Activated CD4-positive, alpha-beta T cell treated with anti-CD3 and anti-CD28 coated beads, Interleukin-2, amount 10 ng/mL, durations not matched to agents 7 days and 5 days (primary cell): Measurements from ENCODE around the gene GCNA. TPM values are rescaled to one million over a fixed set of nuclear protein-coding genes. Genes with fewer than 3 reads are reported as not detected.
A peak's percentile ranks its signal among the peaks of the same experiment; 100 is the strongest.
"Not testable (repeated sequence)": the region's sequence is repeated elsewhere in the genome, so short reads cannot be mapped to it uniquely, and the experiment has no call there.

Source experiments
- CTCF ChIA-PET: fragments of 350-600 bp; sonication (Branson Sonifier 250); formaldehyde crosslinking; loops from one replicate; lab custom pipeline; 2021; ENCODE audit warnings: antibody characterized with exemption; lab: Charles Lee
- POLR2A ChIA-PET: fragments of 350-600 bp; sonication (Branson Sonifier 250); formaldehyde crosslinking; loops from one replicate; lab custom pipeline; 2021; ENCODE audit warnings: antibody characterized with exemption; lab: Charles Lee
- DNase-seq: peaks from one replicate; pipeline ENCODE4 v3.0.0-alpha.2; 2020
- H3K27ac Mint-ChIP-seq: one replicate; pipeline ENCODE4 v1.8.0; 2021; ENCODE audit warnings: mild to moderate bottlenecking, moderate library complexity, mixed read lengths
- H3K27me3 Mint-ChIP-seq: one replicate; pipeline ENCODE4 v1.8.0; 2021; ENCODE audit warnings: mixed read lengths
- H3K36me3 Mint-ChIP-seq: one replicate; pipeline ENCODE4 v1.8.0; 2021; ENCODE audit warnings: low read depth, mixed read lengths
- H3K4me1 Mint-ChIP-seq: one replicate; pipeline ENCODE4 v1.8.0; 2021; ENCODE audit warnings: mixed read lengths
- H3K4me3 Mint-ChIP-seq: one replicate; pipeline ENCODE4 v1.8.0; 2021; ENCODE audit warnings: mild to moderate bottlenecking, moderate library complexity, mixed read lengths
- H3K9me3 Mint-ChIP-seq: one replicate; pipeline ENCODE4 v1.8.0; 2021; ENCODE audit warnings: mixed read lengths
- total RNA-seq, 2 experiments: library from RNA; stranded (reverse); gene quantifications; one replicate each; pipeline ENCODE4 v1.2.3, GENCODE V29; 2021

GCNA gene
- total RNA-seq, 2 experiments from 2014 or later: 4.7 to 5.9 TPM

DNA sequence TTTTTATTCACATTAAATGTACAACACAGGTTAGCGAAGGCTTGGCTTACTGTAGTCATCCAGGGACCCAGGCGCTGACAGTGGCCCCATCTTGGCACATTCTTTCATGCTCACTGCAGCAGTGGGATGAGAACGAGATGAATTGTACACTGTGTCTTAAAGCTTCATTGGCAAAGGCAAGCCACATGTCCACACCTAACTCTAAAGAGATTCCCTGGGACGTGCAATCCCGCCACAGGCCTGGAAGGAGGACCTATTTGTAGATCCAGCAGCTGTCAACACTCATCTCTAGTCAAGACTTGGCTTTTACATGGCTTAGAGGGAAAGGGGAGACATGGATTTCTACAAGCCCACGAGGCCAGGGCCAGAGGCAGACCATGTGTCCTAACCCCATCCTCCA, 56.1 kb downstream of the GCNA start:
- Mint-ChIP-seq H3K27ac (no peak overlapping the region), H3K36me3 (no peaks in the 10 kb centered on the region), H3K27me3 (no peaks in the 10 kb centered on the region), H3K4me1 (peaks cover 20% of the 10 kb centered on the region), H3K9me3 (no peaks in the 10 kb centered on the region), H3K4me3 (no peak overlapping the region)
- POLR2A ChIA-PET: no interaction called here
- DNase-seq: no peak
- CTCF ChIA-PET: interaction anchor here (1.7 to 3.1 kb wide), 2 partner anchors 9 to 36 kb away, joined by 4 to 8 read pairs; no protein-coding TSS in a partner anchor

DNA sequence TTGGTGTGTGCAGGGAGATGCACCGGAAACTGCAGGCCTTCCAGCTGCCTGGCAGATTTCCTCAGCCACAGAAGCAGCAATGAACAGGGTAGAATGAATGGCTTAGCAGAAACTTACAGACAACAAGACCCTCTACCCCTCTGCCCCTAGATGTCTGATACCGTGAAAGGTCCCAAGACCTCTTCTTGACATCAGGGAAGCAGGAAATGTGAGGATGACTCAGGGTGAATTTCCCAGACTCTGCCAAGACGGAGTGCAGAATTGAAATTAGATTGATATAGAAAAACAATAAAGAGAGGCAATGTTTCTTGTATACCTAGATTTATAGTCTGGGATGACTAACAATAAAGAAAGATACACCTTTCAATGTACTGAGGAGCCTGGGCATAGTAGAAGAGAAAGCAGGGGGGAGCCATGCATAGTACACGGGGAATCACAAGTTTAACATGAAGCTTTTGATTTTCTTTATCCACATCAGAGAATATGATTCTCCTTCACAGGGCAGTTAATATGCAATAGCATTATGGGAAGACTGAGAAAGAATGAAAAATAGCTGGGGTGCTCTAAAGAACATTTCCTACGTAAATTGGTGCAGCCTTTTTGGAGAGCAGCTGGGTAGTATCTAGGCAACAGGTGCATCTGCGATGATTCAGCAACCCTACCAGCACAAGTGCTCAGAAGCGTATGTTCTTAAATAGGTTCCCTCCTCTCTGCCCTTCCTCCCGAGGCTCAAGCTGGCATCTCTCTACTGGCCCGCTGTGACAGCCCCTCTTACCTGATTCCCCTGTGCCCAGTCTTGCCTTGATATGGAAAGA, 58.4 kb downstream of the GCNA start:
- no peaks in the 10 kb centered on the region for H3K9me3 Mint-ChIP-seq
- CTCF ChIA-PET: interaction anchor here (0.7 to 1.6 kb wide), 5 partner anchors 14 to 110 kb away, joined by 3 to 5 read pairs (median 4); partner anchors contain the start of gene CXCR3
- POLR2A ChIA-PET: no interaction called here
- DNase-seq: no peak
- H3K27ac Mint-ChIP-seq: peak overlapping the region; percentile 71
- H3K27me3 Mint-ChIP-seq: no peaks in the 10 kb centered on the region
- H3K36me3 Mint-ChIP-seq: no peaks in the 10 kb centered on the region
- no peak overlapping the region for H3K4me3 Mint-ChIP-seq
- H3K4me1 Mint-ChIP-seq: peaks cover 20% of the 10 kb centered on the region

DNA sequence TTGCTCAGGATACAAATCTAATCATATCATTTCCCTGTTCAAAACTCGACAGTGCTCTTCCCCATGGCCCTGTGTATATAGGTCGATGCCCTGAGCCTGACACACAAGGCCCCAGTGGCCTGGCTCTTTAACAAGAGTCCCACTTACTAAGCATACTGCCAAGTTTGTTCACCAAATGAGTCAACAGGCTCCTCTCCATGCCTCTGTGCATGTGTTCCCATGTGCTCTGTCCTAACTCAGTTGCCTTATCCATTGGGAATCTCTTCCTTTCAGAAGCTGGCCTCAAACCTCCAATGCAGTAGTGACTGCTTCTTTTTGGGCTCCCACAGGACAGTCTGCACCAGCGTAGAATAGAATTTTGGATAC, 59.0 kb downstream of the GCNA start:
- H3K36me3 Mint-ChIP-seq: no peaks in the 10 kb centered on the region
- ChIA-PET POLR2A (no interaction called here), CTCF (interaction anchor here (0.7 to 1.6 kb wide), 4 partner anchors 14 to 110 kb away, joined by 3 to 5 read pairs (median 4); no protein-coding TSS in a partner anchor)
- DNase-seq: no peak
- H3K27me3 Mint-ChIP-seq: no peaks in the 10 kb centered on the region
- peak overlapping the region; percentile 71 for H3K27ac Mint-ChIP-seq
- H3K9me3 Mint-ChIP-seq: no peaks in the 10 kb centered on the region
- H3K4me3 Mint-ChIP-seq: no peak overlapping the region
- H3K4me1 Mint-ChIP-seq: peaks cover 21% of the 10 kb centered on the region

DNA sequence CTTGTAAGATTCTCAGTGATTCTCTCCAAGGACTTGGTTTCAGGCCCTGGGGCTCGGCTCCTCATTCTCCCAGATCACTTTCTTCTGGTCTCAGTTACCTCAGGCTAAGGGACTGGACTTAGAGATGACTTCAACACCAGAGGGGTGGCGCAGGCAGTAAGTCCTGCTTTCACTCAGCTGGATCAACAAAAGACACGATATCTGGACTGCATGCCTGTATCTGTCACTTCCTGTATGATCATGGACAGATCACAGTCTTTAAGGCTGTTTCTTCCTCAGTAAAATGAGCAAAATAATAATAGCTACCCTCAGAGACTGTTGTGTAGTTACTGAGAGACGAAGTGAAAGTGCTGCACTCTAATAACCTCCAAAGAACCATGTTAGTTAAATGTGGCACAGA, 59.6 kb downstream of the GCNA start:
- Mint-ChIP-seq H3K27ac (no peak overlapping the region), H3K9me3 (no peaks in the 10 kb centered on the region), H3K36me3 (no peaks in the 10 kb centered on the region), H3K27me3 (no peaks in the 10 kb centered on the region), H3K4me1 (peaks cover 25% of the 10 kb centered on the region), H3K4me3 (no peak overlapping the region)
- ChIA-PET CTCF (interaction anchor here (1.0 to 1.1 kb wide), 3 partner anchors 11 to 14 kb away, joined by 3 to 5 read pairs (median 4); no protein-coding TSS in a partner anchor), POLR2A (no interaction called here)
- no peak for DNase-seq

DNA sequence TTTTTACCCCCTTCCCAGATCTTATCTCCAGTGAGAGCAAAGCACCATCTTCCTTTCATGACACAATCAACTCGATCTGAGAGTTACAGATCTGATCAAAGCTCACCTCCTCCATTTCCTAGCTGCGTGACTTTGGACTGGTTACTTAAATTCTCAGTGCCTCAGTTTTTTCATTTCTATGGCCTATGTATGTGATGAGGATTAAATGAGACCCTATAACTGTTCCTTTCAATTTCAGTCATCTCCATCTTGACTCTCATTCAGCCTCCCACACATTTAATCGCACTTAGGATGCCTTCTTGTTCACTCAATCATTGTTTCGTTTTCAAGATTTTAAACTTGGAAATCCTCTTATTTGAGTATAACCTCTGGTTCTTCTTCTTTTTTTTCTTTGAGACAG, 60.2 kb downstream of the GCNA start:
- Mint-ChIP-seq H3K9me3 (no peaks in the 10 kb centered on the region), H3K27me3 (no peaks in the 10 kb centered on the region), H3K4me3 (no peak overlapping the region), H3K27ac (no peak overlapping the region), H3K4me1 (peaks cover 28% of the 10 kb centered on the region), H3K36me3 (no peaks in the 10 kb centered on the region)
- POLR2A ChIA-PET: no interaction called here
- DNase-seq: no peak
- CTCF ChIA-PET: interaction anchor here (1.0 to 1.6 kb wide), 3 partner anchors 11 to 20 kb away, joined by 3 to 5 read pairs (median 5); partner anchors contain the start of gene CXCR3

DNA sequence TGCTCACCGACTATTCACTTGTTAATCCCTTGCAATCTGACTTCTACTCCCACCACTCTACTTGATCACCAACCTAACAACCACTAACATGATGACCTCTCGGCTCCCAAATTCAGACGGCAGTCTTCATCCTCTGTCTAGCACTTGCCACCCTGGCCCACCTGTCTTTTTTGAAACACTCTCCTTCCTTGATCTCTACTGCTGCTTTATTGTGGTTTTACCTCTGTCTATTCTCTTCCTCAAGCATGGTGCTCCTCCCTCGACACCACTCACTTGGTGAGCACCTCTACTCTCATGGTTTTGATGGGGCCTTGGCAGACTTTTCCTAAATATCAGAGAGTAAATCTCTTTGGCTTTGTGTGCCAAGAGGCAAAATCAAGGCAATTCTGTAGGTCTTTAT, 61.8 kb downstream of the GCNA start:
- peaks cover 29% of the 10 kb centered on the region for H3K4me1 Mint-ChIP-seq
- ChIA-PET POLR2A (no interaction called here), CTCF (no interaction called here)
- no peaks in the 10 kb centered on the region for H3K27me3 Mint-ChIP-seq
- H3K9me3 Mint-ChIP-seq: no peaks in the 10 kb centered on the region
- no peaks in the 10 kb centered on the region for H3K36me3 Mint-ChIP-seq
- peak; percentile 15 for DNase-seq
- H3K4me3 Mint-ChIP-seq: no peak overlapping the region
- H3K27ac Mint-ChIP-seq: no peak overlapping the region

DNA sequence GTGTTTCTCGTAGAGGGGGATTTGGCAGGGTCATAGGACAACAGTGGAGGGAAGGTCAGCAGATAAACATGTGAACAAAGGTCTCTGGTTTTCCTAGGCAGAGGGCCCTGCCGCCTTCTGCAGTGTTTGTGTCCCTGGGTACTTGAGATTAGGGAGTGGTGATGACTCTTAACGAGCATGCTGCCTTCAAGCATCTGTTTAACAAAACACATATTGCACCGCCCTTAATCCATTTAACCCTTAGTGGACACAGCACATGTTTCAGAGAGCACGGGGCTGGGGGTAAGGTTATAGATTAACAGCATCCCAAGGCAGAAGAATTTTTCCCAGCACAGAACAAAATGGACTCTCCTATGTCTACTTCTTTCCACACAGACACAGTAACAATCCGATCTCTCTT, 66.2 kb downstream of the GCNA start:
- H3K9me3 Mint-ChIP-seq, DNase-seq, H3K27me3 Mint-ChIP-seq, H3K27ac Mint-ChIP-seq, POLR2A ChIA-PET, H3K4me3 Mint-ChIP-seq, H3K36me3 Mint-ChIP-seq, CTCF ChIA-PET: not testable (repeated sequence)
- H3K4me1 Mint-ChIP-seq: peaks cover 22% of the 10 kb centered on the region

DNA sequence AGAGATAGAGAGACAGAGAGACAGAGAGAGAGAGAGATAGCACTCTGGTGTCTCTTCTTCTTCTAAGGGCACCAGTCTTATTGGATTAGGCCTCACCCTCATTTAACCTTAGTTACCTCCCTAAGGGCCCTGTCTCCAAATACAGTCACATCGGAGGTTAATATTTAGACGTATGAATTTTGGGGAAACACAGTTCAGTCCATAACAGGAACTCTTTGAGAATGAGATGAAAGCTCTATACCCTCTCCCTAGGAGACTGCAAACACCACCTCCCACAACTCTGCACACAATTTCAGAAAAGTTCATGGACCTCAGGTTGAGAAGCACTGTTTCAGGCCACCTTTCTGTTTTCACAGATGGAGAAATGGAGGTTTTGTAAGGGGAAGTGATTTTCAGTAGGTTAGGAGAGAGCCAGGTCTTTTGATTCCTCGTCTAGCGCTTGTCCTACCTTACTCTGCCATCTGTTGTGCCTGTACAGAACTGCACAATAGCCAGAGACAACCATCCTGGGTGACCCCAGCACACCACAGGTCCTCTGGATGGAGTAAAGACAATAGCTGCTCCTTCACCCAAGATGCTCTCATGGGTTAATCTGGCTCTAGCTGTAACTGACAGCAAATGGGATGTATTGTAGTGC, 72.2 kb downstream of the GCNA start:
- no peaks in the 10 kb centered on the region for H3K36me3 Mint-ChIP-seq
- DNase-seq: peak; percentile 51
- no peak overlapping the region for H3K4me3 Mint-ChIP-seq
- peaks cover 23% of the 10 kb centered on the region for H3K4me1 Mint-ChIP-seq
- no peaks in the 10 kb centered on the region for H3K9me3 Mint-ChIP-seq
- H3K27ac Mint-ChIP-seq: no peak overlapping the region
- H3K27me3 Mint-ChIP-seq: peaks cover 2% of the 10 kb centered on the region
- CTCF ChIA-PET: interaction anchor here (0.6 to 1.7 kb wide), 3 partner anchors 32 to 1356 kb away, joined by 3 to 8 read pairs (median 4); partner anchors contain the start of gene CXCR3
- POLR2A ChIA-PET: no interaction called here

DNA sequence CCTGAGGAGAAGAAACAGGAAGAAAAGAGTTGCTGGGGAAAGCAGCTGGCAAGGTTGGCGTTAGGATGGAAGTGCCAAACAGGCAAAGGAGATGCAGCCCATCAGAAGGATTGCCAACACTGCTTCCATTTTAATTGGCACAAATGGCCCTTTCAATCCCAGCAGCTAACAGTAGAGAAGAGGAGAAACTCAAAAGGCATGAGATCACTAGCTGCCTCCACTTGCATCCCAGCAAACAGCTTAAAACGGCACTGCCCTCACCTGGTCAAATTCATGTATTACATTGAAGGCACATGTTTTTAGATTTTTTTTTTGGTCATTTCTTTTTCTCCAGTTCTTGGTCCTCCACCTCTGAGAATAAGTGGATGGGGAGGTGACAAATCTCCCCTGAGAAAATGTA, 74.2 kb downstream of the GCNA start:
- peaks cover 28% of the 10 kb centered on the region for H3K4me1 Mint-ChIP-seq
- H3K27me3 Mint-ChIP-seq: peaks cover 13% of the 10 kb centered on the region
- no peaks in the 10 kb centered on the region for H3K9me3 Mint-ChIP-seq
- POLR2A ChIA-PET: interaction anchor here (0.6 kb wide), 1 partner anchor 567 kb away, joined by 3 read pairs; no protein-coding TSS in a partner anchor
- H3K4me3 Mint-ChIP-seq: no peak overlapping the region
- peak; percentile 71 for DNase-seq
- no peak overlapping the region for H3K27ac Mint-ChIP-seq
- H3K36me3 Mint-ChIP-seq: no peaks in the 10 kb centered on the region
- CTCF ChIA-PET: interaction anchor here (0.6 to 1.3 kb wide), 7 partner anchors 9 to 284 kb away, joined by 3 to 6 read pairs (median 4); partner anchors contain the start of gene LOC101059915

DNA sequence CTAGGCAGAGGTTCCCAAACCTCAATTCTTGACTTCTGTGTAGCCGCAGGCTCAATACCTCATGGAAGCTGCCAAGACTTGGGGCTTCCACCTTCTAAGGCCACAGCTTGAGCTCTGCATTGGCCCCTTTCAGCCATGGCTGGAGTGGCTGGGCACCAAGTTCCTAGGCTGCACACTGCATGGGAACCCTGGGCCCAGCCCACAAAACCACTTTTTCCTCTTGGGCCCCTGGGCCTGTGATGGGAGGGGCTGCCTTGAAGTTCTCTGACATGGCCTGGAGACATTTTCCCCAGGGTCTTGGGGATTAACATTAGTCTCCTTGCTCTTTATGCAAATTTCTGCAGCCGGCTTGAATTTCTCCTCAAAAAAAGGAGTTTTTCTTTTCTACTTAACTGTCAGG, 75.1 kb downstream of the GCNA start:
- CTCF ChIA-PET: interaction anchor here (0.9 to 1.0 kb wide), 2 partner anchors 14 to 206 kb away, joined by 4 read pairs; partner anchors contain the start of gene LOC101059915
- Mint-ChIP-seq H3K4me3 (no peak overlapping the region), H3K36me3 (no peaks in the 10 kb centered on the region), H3K27me3 (peaks cover 13% of the 10 kb centered on the region), H3K4me1 (peaks cover 26% of the 10 kb centered on the region), H3K9me3 (no peaks in the 10 kb centered on the region), H3K27ac (no peak overlapping the region)
- POLR2A ChIA-PET: no interaction called here
- no peak for DNase-seq

DNA sequence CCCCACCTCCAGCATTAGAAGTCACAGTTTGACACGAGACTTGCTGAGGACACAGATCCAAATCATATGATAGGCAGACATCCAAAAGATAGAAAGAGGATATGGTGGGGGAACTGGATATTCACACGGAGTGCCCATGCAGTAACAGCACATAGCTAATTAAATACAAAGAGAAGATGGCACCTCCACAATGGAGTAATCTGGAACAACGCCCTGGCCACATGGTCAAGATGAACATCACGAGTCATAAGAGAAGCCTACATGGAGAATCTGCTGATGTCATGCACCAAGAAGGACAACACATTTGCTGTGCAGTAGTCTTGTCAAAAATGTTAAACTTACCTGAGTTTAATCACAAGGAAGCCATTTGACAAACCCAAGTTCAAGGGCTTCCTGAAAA, 79.0 kb downstream of the GCNA start:
- no peaks in the 10 kb centered on the region for H3K36me3 Mint-ChIP-seq
- H3K4me3 Mint-ChIP-seq: no peak overlapping the region
- H3K27ac Mint-ChIP-seq: no peak overlapping the region
- H3K4me1 Mint-ChIP-seq: peaks cover 11% of the 10 kb centered on the region
- no peaks in the 10 kb centered on the region for H3K9me3 Mint-ChIP-seq
- ChIA-PET CTCF (no interaction called here), POLR2A (no interaction called here)
- no peak for DNase-seq
- H3K27me3 Mint-ChIP-seq: peaks cover 13% of the 10 kb centered on the region

DNA sequence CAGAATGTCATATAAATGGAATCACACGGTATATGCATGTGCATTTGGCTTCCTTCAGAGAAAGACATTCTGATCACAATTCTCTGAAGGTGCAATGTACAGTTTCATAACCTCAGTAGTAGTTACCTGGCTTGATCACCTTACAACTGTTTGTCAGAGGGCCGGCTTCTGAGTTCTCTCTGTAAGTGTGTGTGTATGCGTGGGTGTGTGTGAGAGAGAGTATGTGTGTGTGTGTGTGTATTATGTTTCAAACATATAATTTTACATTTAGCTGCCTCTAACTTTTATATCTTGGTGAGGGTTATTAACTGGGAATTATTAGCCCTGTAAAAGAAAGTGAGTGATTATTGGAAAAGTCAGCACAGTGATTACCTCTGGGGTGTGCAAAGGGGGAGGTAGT, 81.1 kb downstream of the GCNA start:
- Mint-ChIP-seq H3K4me1 (peaks cover 25% of the 10 kb centered on the region), H3K4me3 (no peak overlapping the region), H3K27me3 (peaks cover 12% of the 10 kb centered on the region), H3K36me3 (no peaks in the 10 kb centered on the region), H3K27ac (no peak overlapping the region), H3K9me3 (no peaks in the 10 kb centered on the region)
- ChIA-PET CTCF (no interaction called here), POLR2A (no interaction called here)
- no peak for DNase-seq

DNA sequence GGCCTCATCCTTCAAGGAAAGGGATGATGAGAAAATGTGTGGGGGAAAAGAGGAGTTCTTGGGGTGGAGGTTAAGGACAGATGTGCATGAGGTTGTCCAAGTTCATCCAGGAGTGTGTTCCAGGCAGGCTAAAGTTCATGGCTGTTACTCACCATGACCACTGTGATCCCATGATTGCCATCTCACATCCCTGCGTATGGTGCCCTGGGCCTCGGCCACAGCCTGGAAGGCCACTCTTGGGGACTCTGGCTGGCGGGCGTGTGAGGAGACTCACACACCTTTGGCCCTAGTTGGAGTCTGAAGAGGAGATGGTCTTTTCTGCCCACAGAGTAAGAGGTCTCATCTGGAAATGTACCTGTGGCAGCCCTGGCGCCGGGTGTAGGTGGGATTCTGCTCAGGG, 81.7 kb downstream of the GCNA start:
- POLR2A ChIA-PET: no interaction called here
- Mint-ChIP-seq H3K27me3 (peaks cover 11% of the 10 kb centered on the region), H3K4me3 (no peak overlapping the region), H3K9me3 (no peaks in the 10 kb centered on the region), H3K4me1 (peaks cover 25% of the 10 kb centered on the region), H3K36me3 (no peaks in the 10 kb centered on the region), H3K27ac (no peak overlapping the region)
- DNase-seq: no peak
- CTCF ChIA-PET: no interaction called here
